B cell (primary cell): ENCODE results near the gene HIPK4. TPM values are rescaled to one million over a fixed set of nuclear protein-coding genes. Genes with fewer than 3 reads are reported as not detected.

Experiments
- ATAC-seq: fragments of 200-7000 bp; cut with Tn5 transposase; one replicate; pipeline ENCODE4 v1.10.0; 2021; ENCODE audit warnings: low read depth, mild to moderate bottlenecking, moderate number of reproducible peaks, moderate library complexity
- CTCF ChIA-PET: fragments of 350-600 bp; sonication (Branson Sonifier 250); formaldehyde crosslinking; loops from one replicate; lab custom pipeline; 2021; ENCODE audit warnings: antibody characterized with exemption, inconsistent platforms; lab: Charles Lee
- POLR2A ChIA-PET: fragments of 350-600 bp; sonication (Branson Sonifier 250); formaldehyde crosslinking; loops from one replicate; lab custom pipeline; 2021; ENCODE audit warnings: antibody characterized with exemption; lab: Charles Lee
- DNase-seq: peaks from one replicate; pipeline ENCODE4 v3.0.0; 2013
- H2AFZ ChIP-seq: 2 replicates; pipeline ENCODE4 v1.6.1; 2012; ENCODE audit warnings: mild to moderate bottlenecking, low read depth, low read length; ENCODE audit not compliant: insufficient read depth, poor library complexity, severe bottlenecking
- H3K27ac ChIP-seq, 2 donors: 1 replicate in 1 of 2; 2 replicates in 1 of 2; pipeline ENCODE4 v1.5.1; 2012 to 2013; ENCODE audit warnings: low read length in 2 of 2, mild to moderate bottlenecking in 2 of 2, moderate library complexity in 1 of 2
- H3K27me3 ChIP-seq, 4 experiments: fragments of 200-600 bp in 1 of 4; sonication (generic) in 1 of 4; replicated peaks in 1 of 4; 1 replicate in 2 of 4; 2 replicates in 2 of 4; pipeline versions ENCODE4 v1.6.1 to v1.7.0; 2013 to 2016; ENCODE audit warnings: low read length in 3 of 4, mild to moderate bottlenecking in 2 of 4, mixed read lengths in 1 of 4, moderate library complexity in 1 of 4; ENCODE audit not compliant: insufficient read depth in 4 of 4, control insufficient read depth in 3 of 4; ENCODE audit errors: control extremely low read depth in 1 of 4
- H3K36me3 ChIP-seq, 2 experiments: replicated peaks in 1 of 2; 1 replicate in 1 of 2; 2 replicates in 1 of 2; pipeline versions ENCODE4 v1.6.1 to v1.7.1; 2013; ENCODE audit warnings: low read length in 1 of 2; ENCODE audit not compliant: insufficient read depth in 2 of 2, control insufficient read depth in 1 of 2; ENCODE audit errors: control extremely low read depth in 1 of 2, extremely low read depth in 1 of 2
- H3K4me1 ChIP-seq, 2 donors: fragments of 200-600 bp in 1 of 2; sonication (generic) in 1 of 2; 1 replicate in 1 of 2; 2 replicates in 1 of 2; pipeline versions ENCODE4 v1.5.1 to v1.6.1; 2013 to 2017; ENCODE audit warnings: low read length in 2 of 2; ENCODE audit not compliant: control insufficient read depth in 2 of 2, insufficient read depth in 2 of 2
- H3K4me2 ChIP-seq: replicated peaks from 2 replicates; pipeline ENCODE3; 2012; ENCODE audit warnings: mild to moderate bottlenecking, low read depth, low read length; ENCODE audit not compliant: poor library complexity, severe bottlenecking
- H3K4me3 ChIP-seq, 5 experiments: fragments of 200-600 bp in 1 of 5; sonication (generic) in 1 of 5; 1 replicate in 3 of 5; 2 replicates in 2 of 5; pipeline versions ENCODE4 v1.5.1 to v1.7.0; 2011 to 2016; ENCODE audit warnings: low read length in 4 of 5, mild to moderate bottlenecking in 4 of 5, low read depth in 2 of 5, control low read depth in 1 of 5, moderate library complexity in 1 of 5; ENCODE audit not compliant: insufficient read depth in 1 of 5; ENCODE audit errors: control extremely low read depth in 1 of 5, extremely low read depth in 1 of 5
- H3K79me2 ChIP-seq: fragments of 200-600 bp; sonication (generic); one replicate; pipeline ENCODE4 v1.6.0; 2016; ENCODE audit warnings: low read length; ENCODE audit not compliant: control insufficient read depth, insufficient read depth
- H3K9ac ChIP-seq: fragments of 200-600 bp; sonication (generic); 2 replicates; pipeline ENCODE4 v1.6.1; 2017; ENCODE audit warnings: mild to moderate bottlenecking, low read length, moderate library complexity
- H3K9me3 ChIP-seq, 3 donors: one replicate each; pipeline versions ENCODE4 v1.6.1 to v1.7.1; 2013; ENCODE audit warnings: low read length in 2 of 3; ENCODE audit not compliant: control insufficient read depth in 2 of 3, insufficient read depth in 1 of 3; ENCODE audit errors: control extremely low read depth in 1 of 3
- H4K20me1 ChIP-seq: 2 replicates; pipeline ENCODE4 v1.6.0; 2012; ENCODE audit warnings: mild to moderate bottlenecking, low read length; ENCODE audit not compliant: insufficient read depth, control insufficient read depth, poor library complexity, severe bottlenecking
- H3K27ac Mint-ChIP-seq: one replicate; pipeline ENCODE4 v1.8.0; 2021; ENCODE audit warnings: mixed read lengths
- H3K27me3 Mint-ChIP-seq: one replicate; pipeline ENCODE4 v1.8.0; 2021; ENCODE audit warnings: mixed read lengths
- H3K4me1 Mint-ChIP-seq: one replicate; pipeline ENCODE4 v1.8.0; 2021; ENCODE audit warnings: mixed read lengths
- H3K4me3 Mint-ChIP-seq: one replicate; pipeline ENCODE4 v1.8.0; 2021; ENCODE audit warnings: mixed read lengths
- H3K9me3 Mint-ChIP-seq: one replicate; pipeline ENCODE4 v1.8.0; 2022; ENCODE audit warnings: mixed read lengths; ENCODE audit not compliant: insufficient read depth
- EZH2 ChIP-seq: IDR thresholded peaks from 2 replicates; pipeline ENCODE4 v1.6.1; 2012; ENCODE audit warnings: borderline replicate concordance, low read depth, mild to moderate bottlenecking, moderate library complexity, low read length; ENCODE audit not compliant: insufficient read depth, poor library complexity, severe bottlenecking
- WGBS: methylation state at CpG from one replicate; pipeline ENCODE4 v1.1.5; 2013; ENCODE audit warnings: missing lambda C conversion rate; ENCODE audit not compliant: insufficient coverage; 5-methylcytosine and 5-hydroxymethylcytosine counted together
- intact Hi-C: fragments of 100-400 bp; cut with micrococcal nuclease; formaldehyde crosslinking; loops from one replicate; pipeline ENCODE4 v1.10.0; 2022
- polyA plus RNA-seq: library from polyadenylated mRNA; depleted of rRNA; stranded (reverse); fragments of >200 nt; gene quantifications from 2 replicates; pipeline ENCODE4 v1.2.3, GENCODE V29; 2012
- total RNA-seq, 2 donors: library from RNA; stranded (reverse); fragments of 120-200 nt in 1 of 2; gene quantifications; 1 replicate in 1 of 2; 2 replicates in 1 of 2; pipeline versions ENCODE4 v1.2.3 to v1.2.4, GENCODE V29; 2013 to 2022
- TF ChIP-seq, protein P1 (sequence below): fragments of 200-600 bp; IDR thresholded peaks from one replicate; pipeline ENCODE4 v1.8.0; 2022; ENCODE audit warnings: antibody characterized with exemption, mild to moderate bottlenecking

Gene HIPK4
- total and polyA plus RNA-seq, 2 donors (not counting 1 experiment from before 2014, with no cell fraction given) = 0.04 to 0.20 TPM

DNA sequence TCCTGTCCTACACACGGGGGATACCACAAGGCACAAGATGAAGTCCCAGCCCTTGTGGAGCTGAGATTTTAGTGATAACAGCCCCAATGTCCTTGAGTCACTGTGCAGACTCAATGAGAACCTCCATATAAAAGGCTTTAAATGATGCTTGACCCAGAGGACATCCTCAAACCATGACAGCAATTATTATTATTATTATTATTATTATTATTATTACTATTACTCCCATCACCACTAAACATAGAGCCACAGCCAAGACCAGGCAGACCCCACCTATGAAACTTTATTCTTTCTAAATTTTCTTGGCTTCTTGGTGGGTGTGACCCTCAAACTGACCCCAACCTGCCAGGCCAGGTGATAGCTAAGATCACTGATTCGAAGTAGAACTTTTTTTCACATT lies 52.9 kb downstream of the HIPK4 start:
- CTCF ChIA-PET = no interaction called here
- POLR2A ChIA-PET = interaction anchor here (0.6 kb wide), 1 partner anchor 421 kb away, joined by 3 read pairs; no protein-coding TSS in a partner anchor
- H3K27me3 ChIP-seq = no peaks in the 10 kb centered on the region
- H3K9ac ChIP-seq = no peak overlapping the region
- peaks cover 11 to 29% of the 10 kb centered on the region in 2 experiments for H3K36me3 ChIP-seq
- Mint-ChIP-seq H3K9me3 (no peaks in the 10 kb centered on the region), H3K4me3 (no peak overlapping the region), H3K27me3 (no peaks in the 10 kb centered on the region), H3K4me1 (no peaks in the 10 kb centered on the region), H3K27ac (no peak overlapping the region)
- H2AFZ ChIP-seq = no peak overlapping the region
- TF ChIP-seq, protein P1, sequence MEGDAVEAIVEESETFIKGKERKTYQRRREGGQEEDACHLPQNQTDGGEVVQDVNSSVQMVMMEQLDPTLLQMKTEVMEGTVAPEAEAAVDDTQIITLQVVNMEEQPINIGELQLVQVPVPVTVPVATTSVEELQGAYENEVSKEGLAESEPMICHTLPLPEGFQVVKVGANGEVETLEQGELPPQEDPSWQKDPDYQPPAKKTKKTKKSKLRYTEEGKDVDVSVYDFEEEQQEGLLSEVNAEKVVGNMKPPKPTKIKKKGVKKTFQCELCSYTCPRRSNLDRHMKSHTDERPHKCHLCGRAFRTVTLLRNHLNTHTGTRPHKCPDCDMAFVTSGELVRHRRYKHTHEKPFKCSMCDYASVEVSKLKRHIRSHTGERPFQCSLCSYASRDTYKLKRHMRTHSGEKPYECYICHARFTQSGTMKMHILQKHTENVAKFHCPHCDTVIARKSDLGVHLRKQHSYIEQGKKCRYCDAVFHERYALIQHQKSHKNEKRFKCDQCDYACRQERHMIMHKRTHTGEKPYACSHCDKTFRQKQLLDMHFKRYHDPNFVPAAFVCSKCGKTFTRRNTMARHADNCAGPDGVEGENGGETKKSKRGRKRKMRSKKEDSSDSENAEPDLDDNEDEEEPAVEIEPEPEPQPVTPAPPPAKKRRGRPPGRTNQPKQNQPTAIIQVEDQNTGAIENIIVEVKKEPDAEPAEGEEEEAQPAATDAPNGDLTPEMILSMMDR = no peak
- no peak for TF ChIP-seq EZH2
- no peak overlapping the region for H3K4me3 ChIP-seq
- H3K79me2 ChIP-seq = peaks cover 28% of the 10 kb centered on the region
- no peak overlapping the region for H3K4me2 ChIP-seq
- DNase-seq (no peak), ATAC-seq (no peak)
- no peak overlapping the region for H3K27ac ChIP-seq
- intact Hi-C loops = no loop called here
- no peaks in the 10 kb centered on the region for H3K4me1 ChIP-seq
- 100% methylated on average over 1 of the region's 2 CpGs for WGBS
- no peaks in the 10 kb centered on the region for H4K20me1 ChIP-seq
- no peaks in the 10 kb centered on the region for H3K9me3 ChIP-seq

DNA sequence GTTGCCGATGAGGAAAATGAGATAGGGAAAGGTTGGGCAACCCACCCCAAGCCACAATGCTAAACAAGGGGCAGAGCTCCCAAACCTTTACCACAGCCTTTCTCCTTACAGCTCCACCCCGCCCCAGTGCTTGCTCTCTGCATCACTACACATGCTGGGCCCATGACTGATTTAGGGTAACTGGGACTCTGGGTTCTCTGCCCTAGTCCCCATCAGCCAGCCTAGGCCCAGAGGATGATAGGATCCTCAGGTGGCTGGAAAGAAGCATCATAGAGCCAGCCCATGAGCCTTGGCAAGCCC lies 53.4 kb downstream of the HIPK4 start:
- ATAC-seq (no peak), DNase-seq (no peak)
- TF ChIP-seq, protein P1 = no peak
- TF ChIP-seq EZH2 = no peak
- H3K4me2 ChIP-seq = no peak overlapping the region
- H3K79me2 ChIP-seq = peaks cover 26% of the 10 kb centered on the region
- no peak overlapping the region for H2AFZ ChIP-seq
- no CpG with 5 or more reads among the region's 2 CpGs for WGBS
- Mint-ChIP-seq H3K27ac (no peak overlapping the region), H3K27me3 (no peaks in the 10 kb centered on the region), H3K4me1 (no peaks in the 10 kb centered on the region), H3K4me3 (no peak overlapping the region), H3K9me3 (no peaks in the 10 kb centered on the region)
- no peak overlapping the region for H3K9ac ChIP-seq
- no peaks in the 10 kb centered on the region for H3K9me3 ChIP-seq
- no peak overlapping the region for H3K4me3 ChIP-seq
- intact Hi-C loops = no loop called here
- H3K36me3 ChIP-seq = peaks cover 11 to 34% of the 10 kb centered on the region in 2 experiments
- POLR2A ChIA-PET = no interaction called here
- no peaks in the 10 kb centered on the region for H3K27me3 ChIP-seq
- CTCF ChIA-PET = no interaction called here
- no peak overlapping the region for H3K27ac ChIP-seq
- no peaks in the 10 kb centered on the region for H4K20me1 ChIP-seq
- H3K4me1 ChIP-seq = no peaks in the 10 kb centered on the region
